HG02943 (cell line): ENCODE results near the gene OR13J1.
A peak's percentile ranks its signal among the peaks of the same experiment; 100 is the strongest.

ENCODE experiments used
- ATAC-seq: cut with Tn5 transposase; IDR thresholded peaks from one replicate; pipeline ENCODE4 v1.9.1; 2021; ENCODE audit warnings: mild to moderate bottlenecking, low read depth, moderate library complexity; ENCODE audit not compliant: unreplicated experiment

The OR13J1 gene

DNA sequence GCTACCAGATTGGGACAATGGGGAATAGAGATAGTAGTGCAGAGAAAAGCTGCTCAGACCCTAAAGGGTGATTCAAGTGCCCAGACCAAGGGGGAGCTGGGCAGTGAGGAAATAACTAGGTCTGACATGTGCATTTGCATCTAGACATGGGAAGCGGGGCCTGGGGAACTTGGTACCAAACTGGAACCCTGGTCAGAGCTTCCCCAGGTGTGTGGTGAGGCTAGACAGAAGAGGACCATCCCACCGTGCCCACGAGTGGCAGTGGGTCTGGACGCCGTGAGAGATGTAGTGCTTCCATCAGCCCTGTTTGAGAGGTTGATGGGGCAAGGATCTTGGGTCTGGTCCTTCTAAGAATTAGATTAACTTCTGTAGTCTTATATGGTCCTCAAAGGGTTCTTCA is 33.6 kb downstream of the OR13J1 start:
- ATAC-seq: no peak

DNA sequence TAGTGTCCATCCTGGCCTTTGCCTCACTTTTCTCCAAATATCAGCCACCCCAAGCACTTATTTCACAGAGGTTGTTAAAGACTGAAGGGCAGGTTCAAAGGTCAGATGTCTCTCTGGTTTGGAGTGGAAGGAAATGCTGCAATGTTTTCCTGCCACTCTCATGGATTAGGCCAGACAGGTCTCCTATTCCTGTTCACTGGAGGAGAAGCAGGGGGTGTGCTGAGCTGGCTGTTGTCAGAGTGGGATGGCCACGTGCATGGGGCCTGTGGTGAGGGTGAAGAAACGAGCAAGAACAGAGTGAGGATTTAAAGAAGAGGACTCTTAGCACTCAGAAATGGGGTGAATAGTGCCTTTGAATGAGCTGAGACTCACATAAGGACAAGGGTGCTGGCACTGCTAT is 34.4 kb downstream of the OR13J1 start:
- ATAC-seq: no peak

- no peak for ATAC-seq
Measured at GRCh38 chr9:35835216-35835632, 35.0 kb downstream of the OR13J1 start.

- ATAC-seq: no peak
Measured at GRCh38 chr9:35834260-35835215, 35.7 kb downstream of the OR13J1 start.

DNA sequence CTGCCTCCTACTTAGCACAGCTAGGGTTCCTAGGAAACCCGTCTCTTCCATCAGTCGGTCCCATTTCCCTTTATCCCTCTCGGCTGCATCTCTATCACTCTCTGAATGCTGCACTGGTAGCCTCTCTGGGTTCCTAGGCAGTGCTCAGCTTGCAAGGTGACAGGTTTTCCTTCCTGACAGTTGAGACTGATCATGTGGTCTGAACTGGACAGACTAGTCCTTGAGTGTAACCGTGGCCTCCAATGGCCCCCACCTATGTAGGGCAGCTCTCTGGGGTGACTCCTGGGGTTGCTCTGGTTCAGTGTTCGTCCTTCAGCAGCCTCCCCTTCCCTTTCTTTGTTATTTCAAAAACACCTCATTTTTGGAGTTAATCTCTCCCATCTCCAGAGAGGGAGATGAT is 37.4 kb downstream of the OR13J1 start:
- ATAC-seq: no peak

DNA sequence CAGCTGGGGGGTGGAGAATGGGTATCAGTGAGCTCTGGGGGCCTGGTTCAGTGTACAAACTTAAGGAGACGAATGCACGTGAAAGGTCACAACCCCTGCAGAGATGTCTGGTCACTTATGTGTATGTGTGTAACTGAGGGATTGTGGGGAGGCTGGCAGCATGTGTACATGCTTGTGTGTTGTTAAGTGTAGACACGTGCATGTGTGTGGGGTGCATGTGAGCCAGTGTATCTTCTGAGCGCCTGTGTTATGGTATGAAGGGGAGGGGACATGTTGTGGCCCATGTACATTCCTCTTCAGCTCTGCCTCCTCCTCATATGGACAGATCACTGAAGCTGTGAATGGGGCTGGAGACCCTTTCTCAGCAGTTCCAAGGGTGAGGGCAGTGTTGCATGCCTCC is 39.2 kb downstream of the OR13J1 start:
- ATAC-seq: no peak

DNA sequence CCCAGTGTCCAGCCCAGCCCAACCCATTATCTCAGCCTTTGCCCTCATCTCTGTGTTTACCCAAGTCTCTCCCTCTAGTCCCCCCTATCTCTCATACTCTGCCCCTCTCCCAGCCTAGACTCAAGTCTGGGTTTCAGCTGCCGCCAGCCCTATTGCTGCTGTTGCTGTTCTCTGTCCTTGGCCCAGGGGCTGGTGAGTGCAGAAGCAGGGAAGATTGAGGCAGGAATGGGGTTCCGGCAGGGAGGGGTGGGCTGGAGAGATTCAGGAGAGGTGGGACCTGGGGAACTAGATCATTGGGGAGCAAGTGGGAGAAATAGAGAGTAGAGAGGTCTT is 40.5 kb downstream of the OR13J1 start:
- no peak for ATAC-seq

- ATAC-seq: peak; percentile 80
Measured at GRCh38 chr9:35829084-35829763, 41.0 kb downstream of the OR13J1 start, which contains the start of gene TMEM8B. Gene TMEM8B, plus strand, starts transcription at chr9:35829228. Its CDS starts 220 bp downstream, at chr9:35829448.

GRCh38 chr9:35828716-35829083 is 41.5 kb downstream of the OR13J1 start, which contains the start of gene FAM221B:
Gene FAM221B, minus strand, starts transcription at chr9:35828732. Its CDS starts 2,571 bp downstream, at chr9:35826161.
- no peak for ATAC-seq

DNA sequence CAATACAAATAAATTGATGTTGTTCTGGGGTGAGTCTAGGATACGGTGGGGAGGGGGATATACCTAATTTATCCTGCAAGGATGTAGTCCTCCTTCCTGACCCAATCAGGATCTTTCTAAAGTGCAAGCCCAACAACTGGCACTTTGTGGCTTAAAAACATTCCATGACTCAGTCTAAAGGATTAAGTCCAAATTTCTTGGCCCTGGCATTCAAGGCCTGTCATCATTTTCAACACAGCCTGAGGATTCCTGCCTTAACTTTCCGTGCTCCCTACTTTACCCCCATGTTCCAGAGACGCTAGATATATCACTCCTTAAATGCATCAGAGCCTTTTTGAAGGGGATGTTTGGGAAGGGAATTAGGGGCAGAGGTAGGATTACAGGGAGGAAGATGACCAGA is 42.7 kb downstream of the OR13J1 start:
- no peak for ATAC-seq

DNA sequence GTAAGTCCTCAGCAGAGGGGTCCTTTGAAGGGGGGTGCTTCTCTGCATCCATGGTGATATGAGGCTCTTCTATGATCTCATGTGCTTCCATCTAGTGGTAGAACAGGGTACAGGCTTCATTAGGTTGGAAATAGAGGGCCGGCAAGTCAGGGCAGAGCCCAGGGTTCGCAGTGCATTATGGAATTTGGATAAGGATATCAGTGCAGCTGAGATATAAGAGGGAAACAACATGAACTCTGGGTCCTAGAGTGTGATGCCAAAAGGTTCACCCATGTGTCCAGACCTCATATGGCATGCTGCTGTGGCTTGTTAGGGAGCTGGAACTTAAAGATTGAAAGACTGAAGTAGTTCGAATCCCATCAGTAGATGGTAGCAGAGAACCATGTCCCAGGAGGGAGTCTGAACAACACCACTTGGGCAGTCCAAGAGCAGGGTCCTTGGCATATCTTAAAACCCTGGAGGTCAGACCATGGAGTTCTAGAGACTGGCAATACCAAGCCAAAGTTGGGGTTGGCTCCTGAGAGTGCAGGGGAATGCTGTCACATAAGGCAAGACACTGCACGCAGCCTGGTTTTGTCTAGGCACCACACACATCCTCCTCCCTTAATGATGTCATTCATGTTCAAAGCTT is 44.0 kb downstream of the OR13J1 start:
- ATAC-seq: no peak

DNA sequence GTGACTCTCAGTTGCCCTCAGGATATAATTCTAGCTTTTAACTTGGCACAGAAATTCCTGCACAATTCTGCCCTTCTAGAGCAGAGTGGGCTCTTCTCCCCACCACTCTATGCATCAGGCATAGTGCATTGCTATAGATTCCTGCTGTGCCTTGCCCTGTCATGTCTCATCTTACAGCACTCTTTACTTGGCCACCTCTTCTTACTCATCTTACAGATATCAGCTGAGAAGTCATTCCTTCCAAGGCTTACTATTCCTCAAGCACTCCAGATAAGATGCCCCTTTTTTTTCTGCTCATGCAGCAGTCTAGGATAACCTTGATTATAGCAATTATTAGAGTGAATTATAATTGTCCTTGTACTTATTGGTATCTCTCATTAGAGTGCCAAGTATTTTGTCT is 47.3 kb downstream of the OR13J1 start:
- ATAC-seq: no peak

GRCh38 chr9:35820076-35820475 is 50.1 kb downstream of the OR13J1 start:
- no peak for ATAC-seq
